PC-3 (cell line): ENCODE data around the gene TFEB. TPM values are rescaled to one million over a fixed set of nuclear protein-coding genes. Genes with fewer than 3 reads are reported as not detected.

Experiments
- ATAC-seq: fragments of 200-7000 bp; cut with Tn5 transposase; 2 replicates; pipeline ENCODE4 v1.9.1; 2020; ENCODE audit warnings: mild to moderate bottlenecking, moderate library complexity
- BruUV-seq: library from RNA; stranded (reverse); fragments of 400-500 nt; replicated peaks from 2 replicates; lab custom pipeline; 2021; lab: Mats Ljungman, UMichigan
- CTCF ChIA-PET: fragments of 300-600 bp; sonication (Branson Sonifier 250); formaldehyde crosslinking; loops from one replicate; lab custom pipeline; 2022; ENCODE audit warnings: antibody characterized with exemption; lab: Charles Lee
- POLR2A ChIA-PET: fragments of 300-600 bp; sonication (Branson Sonifier 250); formaldehyde crosslinking; loops from one replicate; lab custom pipeline; 2022; ENCODE audit warnings: antibody characterized with exemption; ENCODE audit not compliant: unreplicated experiment; lab: Charles Lee
- DNase-seq: peaks from one replicate; pipeline ENCODE4 v3.0.0-alpha.2; 2015
- H2AFZ ChIP-seq: fragments of 300-600 bp; sonication (generic); 2 replicates; pipeline ENCODE4 v1.6.0; 2016; ENCODE audit warnings: antibody characterized with exemption, low read length
- H3F3A ChIP-seq: fragments of 300-600 bp; sonication (generic); one replicate; pipeline ENCODE4 v1.6.0; 2017; ENCODE audit warnings: antibody characterized with exemption, low read length, control low read depth, mild to moderate bottlenecking; ENCODE audit not compliant: unreplicated experiment
- H3K27ac ChIP-seq: fragments of 300-600 bp; sonication (generic); 2 replicates; pipeline ENCODE4 v1.5.1; 2016; ENCODE audit warnings: mild to moderate bottlenecking, low read length
- H3K27me3 ChIP-seq: fragments of 300-600 bp; sonication (generic); 2 replicates; pipeline ENCODE4 v1.6.1; 2016; ENCODE audit warnings: low read length, mixed read lengths
- H3K36me3 ChIP-seq: fragments of 300-600 bp; sonication (generic); 2 replicates; pipeline ENCODE4 v1.6.1; 2016; ENCODE audit warnings: low read depth, mixed run types, low read length, mixed read lengths
- H3K4me1 ChIP-seq: fragments of 300-600 bp; sonication (generic); 2 replicates; pipeline ENCODE4 v1.5.1; 2016; ENCODE audit warnings: low read length; ENCODE audit not compliant: insufficient read depth
- H3K4me2 ChIP-seq: fragments of 300-600 bp; sonication (generic); 2 replicates; pipeline ENCODE4 v1.6.0; 2016; ENCODE audit warnings: low read length
- H3K4me3 ChIP-seq: fragments of 300-600 bp; sonication (generic); 2 replicates; pipeline ENCODE4 v1.5.1; 2016; ENCODE audit warnings: mild to moderate bottlenecking, low read length, mixed read lengths
- H3K79me2 ChIP-seq: fragments of 300-600 bp; sonication (generic); 2 replicates; pipeline ENCODE4 v1.6.1; 2017; ENCODE audit warnings: low read length, mixed read lengths
- H3K9ac ChIP-seq: fragments of 300-600 bp; sonication (generic); 2 replicates; pipeline ENCODE4 v1.6.0; 2016; ENCODE audit warnings: mild to moderate bottlenecking, low read length
- H3K9me2 ChIP-seq: fragments of 300-600 bp; sonication (generic); replicated peaks from 2 replicates; pipeline ENCODE4 v1.6.1; 2016; ENCODE audit warnings: mixed run types, low read length, mixed read lengths
- H3K9me3 ChIP-seq: fragments of 300-600 bp; sonication (generic); 2 replicates; pipeline ENCODE4 v1.6.1; 2016; ENCODE audit warnings: low read length, mixed read lengths
- H4K20me1 ChIP-seq: fragments of 300-600 bp; sonication (generic); 2 replicates; pipeline ENCODE4 v1.6.1; 2016; ENCODE audit warnings: low read length, mixed read lengths
- CTCF ChIP-seq: fragments of 300-600 bp; sonication (generic); conservative IDR thresholded peaks from 2 replicates; pipeline ENCODE4 v1.5.1; 2017; ENCODE audit warnings: antibody characterized with exemption, low read depth, mild to moderate bottlenecking, low read length
- EZH2 ChIP-seq: fragments of 300-600 bp; sonication (generic); IDR thresholded peaks from one replicate; pipeline ENCODE4 v1.6.1; 2017; ENCODE audit warnings: antibody characterized with exemption, mild to moderate bottlenecking, low read length; ENCODE audit not compliant: unreplicated experiment
- EZH2phosphoT487 ChIP-seq: fragments of 300-600 bp; sonication (generic); IDR thresholded peaks from 2 replicates; pipeline ENCODE4 v1.6.1; 2018; ENCODE audit warnings: mild to moderate bottlenecking, antibody characterized with exemption, low read length, borderline replicate concordance
- intact Hi-C: fragments of 100-400 bp; cut with micrococcal nuclease; formaldehyde crosslinking; loops from 2 replicates; pipeline ENCODE4 v1.9.0; 2023
- total RNA-seq: library from RNA; depleted of rRNA; stranded (reverse); fragments of >200 nt; gene quantifications from 2 replicates; pipeline ENCODE4 v1.2.3, GENCODE V29; 2014; rRNA removed

Gene TFEB
- total RNA-seq, 1 experiment from 2014 or later = 4.2 TPM

- no peak for TF ChIP-seq EZH2phosphoT487
- no peak for TF ChIP-seq EZH2
- TF ChIP-seq CTCF = no peak
- intact Hi-C loops = no loop called here
- H3K27me3 ChIP-seq = no peaks in the 10 kb centered on the region
Measured at GRCh38 chr6:41634657-41635056, 100.8 kb downstream of the TFEB start.

More at GRCh38 chr6:41634657-41635056, 100.8 kb downstream of the TFEB start:
- Histone ChIP-seq H3K36me3 (no peaks in the 10 kb centered on the region), H2AFZ (no peak overlapping the region), H3F3A (no peaks in the 10 kb centered on the region), H3K4me2 (no peak overlapping the region), H3K4me1 (peaks cover 7% of the 10 kb centered on the region), H4K20me1 (no peaks in the 10 kb centered on the region), H3K4me3 (no peak overlapping the region), H3K79me2 (peaks cover 19% of the 10 kb centered on the region), H3K27ac (no peak overlapping the region), H3K9me3 (no peaks in the 10 kb centered on the region), H3K9ac (no peak overlapping the region), H3K9me2 (no peaks in the 10 kb centered on the region)
- DNase-seq (no peak), ATAC-seq (no peak)
- no TSS peak for BruUV-seq
- CTCF ChIA-PET = no interaction called here
- POLR2A ChIA-PET = no interaction called here

Other genes with a start within 250 kb of the TFEB start
- 6.7 and 15.5 TPM in 2 replicates for gene FOXP4, start 189.2 kb downstream of the TFEB start, total RNA-seq
- gene MDFI, start 97.1 kb downstream of the TFEB start, total RNA-seq = 96.4 and 113 TPM in 2 replicates
- not detected in 2 replicates for gene PGC, start 11.8 kb upstream of the TFEB start, total RNA-seq
- 3.9 and 4.3 TPM in 2 replicates for gene FRS3, start 44.3 kb upstream of the TFEB start, total RNA-seq
- 0.26 and 1.7 TPM in 2 replicates for gene PRICKLE4, start 45.2 kb upstream of the TFEB start, total RNA-seq
- 142 and 162 TPM in 2 replicates for gene TOMM6, start 52.1 kb upstream of the TFEB start, total RNA-seq
- gene USP49, start 159.8 kb upstream of the TFEB start, total RNA-seq = 2.3 and 5.7 TPM in 2 replicates
- 27.5 and 28.5 TPM in 2 replicates for gene MED20, start 185.5 kb upstream of the TFEB start, total RNA-seq
- gene BYSL, start 185.9 kb upstream of the TFEB start, total RNA-seq = 46.5 and 84.1 TPM in 2 replicates
- gene CCND3, start 206.2 kb upstream of the TFEB start, total RNA-seq = 44.7 and 49.9 TPM in 2 replicates